Measurements from ENCODE around the gene EXOC6B.

Gene EXOC6B

DNA sequence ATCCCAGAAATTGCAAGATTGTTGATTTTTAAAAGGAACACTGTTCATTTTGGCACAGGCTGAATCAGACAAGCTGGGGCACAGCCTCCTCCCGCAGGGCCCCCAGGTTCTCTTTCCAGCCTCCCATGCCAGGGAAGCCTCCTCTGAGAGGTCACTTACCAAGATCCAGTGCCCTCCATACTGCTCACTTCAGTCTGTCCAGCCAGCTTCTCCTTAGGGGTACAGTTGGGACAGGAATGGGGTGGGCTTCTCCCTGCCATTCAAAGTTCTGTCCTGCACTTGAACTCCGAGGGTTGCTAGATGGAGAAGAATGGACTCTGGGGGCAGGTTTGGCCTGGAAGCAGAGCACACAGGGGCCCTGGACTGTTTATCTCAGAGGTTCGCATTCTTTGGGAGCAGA is 670.7 kb downstream of the EXOC6B start:
- no peak for DNase-seq

DNA sequence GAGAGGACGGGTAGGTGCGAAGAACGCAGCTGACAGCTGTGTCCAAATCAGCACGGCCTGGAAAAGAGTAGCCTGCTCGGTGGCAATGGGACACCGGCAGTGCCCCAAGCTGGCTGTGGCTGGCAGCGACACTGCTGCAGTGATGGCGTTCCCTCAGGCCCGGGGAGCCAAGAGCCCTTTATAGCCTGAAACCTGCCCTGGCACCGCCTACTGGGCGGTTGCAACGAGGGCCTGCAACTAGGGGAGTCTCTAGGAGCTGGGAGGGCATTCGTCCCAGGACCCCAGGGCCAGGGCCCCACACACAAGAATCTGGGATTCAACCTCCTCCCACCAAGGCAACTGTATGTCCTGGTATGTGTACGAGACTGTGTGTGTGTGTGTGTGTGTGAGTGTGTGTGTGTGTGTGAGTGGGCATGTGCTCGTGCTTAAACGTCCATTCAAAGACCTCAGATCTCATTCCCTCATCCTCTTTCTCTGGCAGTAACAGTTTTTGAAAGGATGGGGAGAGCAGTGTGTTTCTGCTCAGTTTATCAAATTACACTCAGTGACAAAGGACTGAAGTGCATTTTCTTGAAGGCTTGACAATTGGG is 671.4 kb downstream of the EXOC6B start:
- no peak for DNase-seq

DNA sequence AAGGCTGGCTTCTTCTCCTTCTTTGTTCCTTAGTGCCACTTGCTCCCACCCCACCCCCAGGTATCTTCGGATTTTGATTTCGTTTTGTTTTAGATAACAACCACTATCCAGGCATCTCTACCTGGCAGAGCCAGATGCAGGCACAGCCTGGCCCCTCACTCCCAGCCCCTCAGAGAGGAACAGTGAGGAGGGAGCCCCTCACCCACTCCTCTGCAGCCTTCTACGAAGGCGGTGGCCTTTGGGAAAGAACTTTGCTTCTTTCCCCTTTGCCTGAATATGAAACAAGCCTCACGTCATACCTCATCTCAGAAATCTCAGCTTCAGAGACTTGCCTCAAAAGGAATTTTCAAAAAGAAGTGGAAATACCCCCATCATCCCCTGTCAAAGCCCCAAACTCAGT is 671.9 kb downstream of the EXOC6B start:
- no peak for DNase-seq

DNA sequence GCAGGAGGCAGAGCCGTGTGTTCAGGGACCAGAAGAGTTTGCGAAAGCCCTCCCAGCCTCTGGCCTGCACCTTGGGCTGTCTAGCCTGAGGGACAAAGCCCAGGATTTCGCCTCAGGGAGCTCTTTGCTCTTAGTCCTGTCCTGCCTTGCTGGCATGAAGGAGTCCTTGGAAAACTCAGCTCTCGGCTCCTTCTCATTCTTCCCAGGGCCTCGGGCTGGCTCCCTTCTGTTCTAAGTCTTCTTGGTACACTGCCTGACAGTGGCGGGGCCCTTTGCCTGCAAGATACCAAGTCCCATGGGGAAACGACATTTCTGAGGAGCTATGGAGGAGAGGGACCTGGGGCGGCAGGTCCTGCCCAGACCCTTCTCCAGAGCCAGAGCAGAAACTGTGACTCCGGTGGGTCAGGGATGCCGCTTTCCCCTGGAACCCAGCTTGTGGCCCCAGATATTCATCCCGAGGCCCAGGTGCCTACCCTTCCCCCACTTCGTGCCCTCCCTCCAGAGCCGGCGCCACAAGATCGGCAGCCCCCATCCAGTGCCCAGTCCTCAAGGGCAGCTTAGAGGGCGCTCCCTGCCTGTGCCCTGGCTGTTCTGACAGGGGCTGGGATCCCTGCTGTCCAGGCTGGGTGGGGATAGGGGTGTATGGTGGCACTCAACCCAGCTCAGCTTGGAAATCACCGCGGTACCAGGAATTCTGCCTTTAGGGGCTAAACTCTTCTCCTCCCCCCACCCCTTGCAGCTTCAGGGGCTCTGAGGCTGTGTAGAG is 672.6 kb downstream of the EXOC6B start:
- DNase-seq, result no peak

DNA sequence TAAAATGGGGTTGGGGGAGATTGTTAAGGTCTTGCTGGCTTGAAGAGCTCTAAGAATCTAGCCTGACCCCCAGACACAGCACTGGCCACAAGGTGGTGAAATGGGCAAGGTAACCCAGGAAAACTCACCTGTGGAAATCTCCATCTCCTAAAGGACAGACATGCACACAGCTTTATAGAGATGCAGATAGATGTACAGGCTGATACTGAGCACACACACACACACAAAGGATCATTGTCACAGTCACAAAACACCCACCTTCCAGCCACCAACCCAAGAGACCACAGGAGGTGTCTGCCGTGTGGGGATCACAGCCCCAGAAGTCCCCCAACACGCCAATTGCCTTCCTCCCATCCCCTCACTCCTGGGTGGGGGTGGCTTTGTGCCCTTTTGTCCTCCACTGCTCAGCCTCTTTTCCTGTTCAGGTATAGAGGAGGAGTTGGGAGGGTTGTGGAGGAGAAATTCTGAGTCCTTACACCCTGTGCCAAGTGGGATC is 674.9 kb downstream of the EXOC6B start:
- DNase-seq, result peak; percentile 33

DNA sequence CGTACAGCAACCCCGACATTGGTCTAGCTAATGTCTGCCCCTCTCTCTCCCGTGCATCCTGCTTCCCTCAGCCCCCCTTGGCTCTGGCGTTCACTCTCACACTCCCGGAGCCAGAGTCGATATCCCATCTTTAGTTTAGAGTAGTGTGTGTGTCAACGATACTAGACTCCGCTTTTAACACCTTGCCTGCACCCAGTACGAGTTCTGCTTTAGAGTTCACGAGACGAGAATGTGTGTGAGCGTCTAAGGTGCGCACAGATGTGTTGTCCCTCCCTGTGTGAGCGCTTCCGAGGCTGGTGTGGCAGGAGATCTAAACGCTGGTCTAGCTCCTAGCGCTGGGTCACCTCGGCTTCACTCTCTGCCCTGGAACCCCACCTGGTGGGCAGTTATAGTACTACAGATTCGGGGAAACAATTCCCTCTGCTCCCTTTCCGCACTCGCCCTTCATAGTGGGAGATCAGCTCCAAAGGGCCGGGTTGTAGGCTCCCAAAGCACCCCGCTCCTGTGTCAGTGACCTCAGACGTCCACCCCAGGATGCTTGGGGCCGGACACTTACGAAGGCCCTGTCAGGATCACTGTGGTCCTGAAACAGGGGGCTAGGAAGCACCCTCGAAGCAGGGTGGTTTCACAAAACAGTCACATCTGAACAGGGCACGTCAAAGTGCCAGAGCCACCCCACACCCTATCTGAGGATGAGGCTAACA is 675.5 kb downstream of the EXOC6B start:
- peak; percentile 89 for DNase-seq

DNA sequence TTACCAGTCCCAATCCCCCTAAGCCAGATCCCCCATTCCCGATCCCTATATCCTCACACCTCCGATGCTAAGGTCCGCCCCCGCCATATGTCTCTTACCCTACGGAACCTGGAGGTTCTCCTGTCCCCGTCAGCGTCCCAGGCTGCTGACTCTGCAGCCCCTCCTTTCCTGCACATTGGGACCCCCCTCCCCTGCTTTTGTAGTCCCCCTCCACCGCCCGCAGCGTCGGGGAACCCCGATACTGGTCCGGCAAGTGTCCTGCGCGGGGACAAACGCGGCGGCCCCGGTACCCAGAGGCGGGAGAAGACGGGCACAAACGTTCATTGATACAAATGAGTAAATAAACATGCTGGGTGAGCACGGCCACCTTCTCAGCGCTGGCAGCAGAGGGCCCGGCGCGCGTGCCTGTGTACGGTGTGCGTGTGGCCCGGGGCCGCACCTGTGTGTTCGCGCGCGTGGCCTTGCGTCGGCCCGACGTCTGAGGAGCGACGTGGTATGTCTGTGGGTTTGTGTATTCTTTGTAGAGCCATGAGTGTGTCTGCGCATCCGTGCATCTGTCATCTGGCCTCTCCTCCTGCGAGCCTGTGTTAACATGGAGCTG is 676.2 kb downstream of the EXOC6B start:
- peak; percentile 53 for DNase-seq

DNA sequence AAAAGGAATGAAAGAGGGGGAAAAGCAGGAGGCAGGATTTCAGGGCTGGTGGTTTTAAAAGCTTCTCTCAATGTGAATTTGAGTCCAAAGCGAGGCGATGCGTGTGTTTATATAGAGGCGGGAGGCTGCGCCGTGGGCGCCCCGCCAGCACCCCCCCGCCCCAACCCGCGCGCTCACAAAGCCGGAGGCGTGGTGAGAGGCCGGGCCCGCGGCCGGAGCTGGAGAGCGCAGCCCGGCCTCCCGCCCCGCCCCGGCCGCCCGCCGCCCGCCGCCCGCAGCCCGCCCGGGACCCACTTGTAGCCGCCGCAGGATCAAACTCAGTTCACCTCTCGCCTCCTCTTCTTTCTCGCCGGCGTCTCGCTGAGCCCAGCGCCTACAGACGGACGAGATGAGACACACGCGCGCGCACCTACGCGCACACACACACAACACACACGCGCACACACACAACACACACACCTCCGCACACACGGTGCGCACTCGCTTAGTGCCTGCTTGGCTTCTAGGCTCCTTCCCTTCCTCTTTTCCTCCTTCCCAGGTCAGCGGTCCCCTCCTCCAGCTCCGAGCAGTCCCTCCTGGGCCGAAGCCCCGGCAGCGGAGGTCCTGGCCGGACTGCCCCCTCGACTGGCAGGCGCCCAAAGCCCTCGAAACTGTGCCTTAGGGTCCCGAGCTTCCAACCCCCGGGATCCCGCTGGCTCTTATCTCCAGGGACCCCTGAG is 676.8 kb downstream of the EXOC6B start:
- DNase-seq, result peak; percentile 82

DNA sequence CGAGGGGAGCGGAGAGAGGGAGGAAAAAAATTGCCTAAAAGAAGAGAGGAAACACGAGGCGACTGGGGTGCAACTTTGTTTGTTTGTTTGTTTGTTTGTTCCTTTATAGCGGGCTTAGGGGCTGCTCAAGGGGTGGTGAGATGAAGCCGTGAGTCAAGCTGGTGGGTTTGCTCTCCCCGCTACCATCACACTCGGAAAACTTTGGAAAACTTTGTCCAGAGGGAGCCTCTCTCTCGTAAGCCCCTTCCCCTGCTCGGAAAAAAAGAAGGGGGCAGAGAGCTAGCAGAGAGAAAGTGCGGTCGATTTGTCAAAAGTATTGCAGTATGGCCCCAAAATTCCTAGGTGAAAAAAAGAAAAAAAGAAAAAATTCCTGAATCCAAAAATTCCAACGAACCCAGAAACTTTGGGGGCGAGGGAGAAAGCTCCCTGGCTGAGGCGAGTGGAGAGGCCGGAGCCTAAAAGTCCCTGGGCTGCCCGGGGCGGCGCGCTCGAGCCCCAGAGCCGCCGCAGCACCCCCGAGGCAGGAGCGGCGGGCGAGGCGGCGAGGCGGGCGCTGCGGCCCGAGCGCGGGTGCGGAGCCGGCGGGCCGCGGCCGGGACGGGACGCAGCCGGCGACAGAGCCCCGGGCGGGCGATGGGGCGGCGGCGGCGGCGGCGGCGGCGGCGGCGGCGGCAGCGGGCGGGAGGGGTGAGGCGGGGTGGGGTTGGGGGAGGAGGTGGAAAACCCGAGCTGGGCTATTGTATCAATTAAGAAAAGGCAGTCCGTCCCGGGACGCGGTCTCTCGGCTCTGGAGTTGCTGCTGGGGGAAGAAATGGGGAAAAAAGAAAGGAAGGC is 677.6 kb downstream of the EXOC6B start:
- DNase-seq, result no peak

DNA sequence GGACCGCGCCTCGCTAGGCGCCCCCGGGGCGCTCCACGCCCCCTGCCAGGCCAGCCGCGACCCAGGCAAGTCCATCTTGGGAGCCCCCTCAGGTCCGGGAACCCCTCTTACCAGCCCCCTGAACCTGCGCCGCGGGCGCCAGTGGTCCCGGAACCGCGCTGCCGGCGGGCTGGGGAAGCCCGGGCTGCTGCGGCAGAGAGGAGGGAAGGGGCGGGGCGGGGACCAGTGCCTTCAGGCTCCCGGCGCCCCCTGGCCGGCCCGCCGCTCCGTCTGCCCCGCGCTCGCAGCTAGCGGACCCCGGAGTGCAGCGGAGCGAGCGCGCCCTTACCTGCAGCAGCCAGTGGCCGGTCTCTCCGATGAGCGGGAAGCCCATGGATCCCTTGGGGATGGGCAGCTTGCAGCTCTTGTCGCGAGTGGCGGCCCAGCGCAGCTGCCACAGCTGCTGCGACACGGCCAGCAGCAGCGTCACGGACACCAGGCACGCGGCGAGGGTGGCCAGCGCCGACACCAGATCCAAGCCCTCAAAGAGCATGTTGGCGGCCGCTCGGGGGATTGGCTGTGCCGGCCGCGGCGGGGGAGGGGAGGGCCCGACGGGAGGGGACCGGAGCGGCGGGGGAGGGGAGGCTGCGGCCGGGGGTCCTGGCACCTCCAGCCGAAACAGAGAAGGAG is 678.4 kb downstream of the EXOC6B start, which contains the start of gene CYP26B1:
TSS of gene CYP26B1 (minus strand) at position 560 of the 669 bp plus-strand sequence. CDS start at position 532, 28 bp downstream.
- DNase-seq, result peak; percentile 39

DNA sequence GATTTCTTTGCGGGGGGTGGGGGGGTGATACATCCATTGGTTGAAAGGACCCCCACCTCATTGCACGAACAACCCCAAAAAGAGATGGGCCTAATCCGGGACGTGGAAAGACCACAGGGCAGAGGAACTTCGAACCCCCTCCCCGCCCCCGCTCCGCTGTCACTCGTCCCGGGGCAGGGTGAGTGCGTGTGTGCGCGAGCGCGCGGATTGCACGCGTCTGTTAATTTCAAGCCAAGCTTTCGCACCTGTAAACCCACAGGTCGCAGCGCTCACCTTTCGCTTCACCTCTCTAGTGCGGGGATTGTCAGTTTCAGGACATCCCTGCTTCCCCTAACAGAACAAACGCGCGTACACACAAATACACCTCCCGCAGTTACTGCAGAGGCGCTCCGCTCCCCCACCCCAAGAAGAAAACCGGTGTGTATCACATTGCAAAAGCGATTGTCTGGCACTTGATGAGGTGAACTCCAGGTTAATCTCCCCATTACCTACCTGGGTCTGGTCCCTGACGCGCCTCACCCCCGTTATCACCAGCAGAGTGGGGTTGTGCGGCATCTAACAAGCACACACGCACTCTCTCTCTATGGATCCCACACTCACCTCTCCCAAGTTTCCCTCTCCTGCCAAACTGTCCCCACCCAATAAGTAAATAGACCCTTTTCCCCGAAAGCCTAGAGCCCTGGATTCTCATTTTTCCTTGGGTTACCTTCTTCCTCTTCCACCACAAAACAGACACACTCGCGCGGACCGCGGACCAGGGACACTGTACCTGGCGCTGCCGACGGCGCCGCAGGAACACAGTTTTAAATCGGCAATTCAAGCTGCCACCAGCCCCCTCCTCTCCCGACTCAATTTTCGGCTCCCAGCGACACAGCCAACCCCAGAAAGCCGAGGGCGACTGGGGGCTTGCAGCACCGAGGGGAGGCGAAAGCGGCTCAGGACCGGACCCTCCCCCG is 679.2 kb downstream of the EXOC6B start:
- no peak for DNase-seq

DNA sequence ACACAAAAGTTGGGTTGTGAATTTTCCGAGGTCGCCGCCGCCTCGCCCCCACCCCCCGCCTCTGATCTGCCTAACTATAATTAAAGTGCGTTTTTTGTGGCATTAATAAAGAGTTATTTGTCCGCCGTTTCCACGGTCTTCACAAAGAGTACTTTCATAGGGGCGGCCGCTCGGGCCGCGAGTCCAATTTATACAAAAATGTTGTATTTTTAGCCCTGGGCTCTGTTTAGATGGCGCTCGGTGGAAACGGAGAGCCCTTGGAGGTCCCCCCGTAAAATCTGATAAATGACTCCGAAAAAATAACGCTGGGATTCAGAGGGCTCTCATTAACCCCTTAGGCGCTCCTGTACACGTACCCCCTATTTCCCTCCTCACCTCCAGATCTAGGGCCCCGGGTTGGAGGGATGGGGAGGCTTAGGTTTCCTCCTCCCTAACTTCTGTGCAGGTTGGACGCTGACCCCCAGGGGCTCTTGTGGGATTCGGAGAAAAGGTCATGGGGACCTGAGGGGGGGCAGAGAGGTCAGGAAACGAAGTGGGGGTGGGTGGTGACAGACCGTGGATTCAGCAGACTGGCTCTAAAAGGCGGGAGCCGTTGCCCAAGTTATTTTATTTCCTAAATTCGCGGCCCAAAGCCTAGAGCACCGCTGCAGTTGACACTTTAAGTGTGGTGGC is 680.0 kb downstream of the EXOC6B start:
- DNase-seq, result no peak

DNA sequence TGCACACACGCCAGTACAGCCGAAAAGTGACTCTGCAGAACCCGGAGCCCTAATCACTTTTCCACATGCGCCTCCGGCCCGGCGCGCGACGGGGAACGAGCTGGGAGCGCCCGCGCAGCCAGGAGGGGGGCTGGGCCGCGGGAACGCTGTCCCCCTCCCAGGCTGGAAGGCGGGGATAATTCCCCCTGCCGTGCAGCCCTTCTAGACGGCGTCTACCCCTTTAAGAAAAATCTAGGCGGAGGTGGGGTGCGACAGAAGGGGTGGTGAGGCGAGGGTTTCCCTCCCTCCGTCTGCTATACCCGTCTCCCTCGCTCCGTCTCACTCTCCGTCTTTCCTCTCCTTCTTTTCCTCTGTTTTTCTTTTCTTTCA is 680.6 kb downstream of the EXOC6B start:
- peak; percentile 91 for DNase-seq

DNA sequence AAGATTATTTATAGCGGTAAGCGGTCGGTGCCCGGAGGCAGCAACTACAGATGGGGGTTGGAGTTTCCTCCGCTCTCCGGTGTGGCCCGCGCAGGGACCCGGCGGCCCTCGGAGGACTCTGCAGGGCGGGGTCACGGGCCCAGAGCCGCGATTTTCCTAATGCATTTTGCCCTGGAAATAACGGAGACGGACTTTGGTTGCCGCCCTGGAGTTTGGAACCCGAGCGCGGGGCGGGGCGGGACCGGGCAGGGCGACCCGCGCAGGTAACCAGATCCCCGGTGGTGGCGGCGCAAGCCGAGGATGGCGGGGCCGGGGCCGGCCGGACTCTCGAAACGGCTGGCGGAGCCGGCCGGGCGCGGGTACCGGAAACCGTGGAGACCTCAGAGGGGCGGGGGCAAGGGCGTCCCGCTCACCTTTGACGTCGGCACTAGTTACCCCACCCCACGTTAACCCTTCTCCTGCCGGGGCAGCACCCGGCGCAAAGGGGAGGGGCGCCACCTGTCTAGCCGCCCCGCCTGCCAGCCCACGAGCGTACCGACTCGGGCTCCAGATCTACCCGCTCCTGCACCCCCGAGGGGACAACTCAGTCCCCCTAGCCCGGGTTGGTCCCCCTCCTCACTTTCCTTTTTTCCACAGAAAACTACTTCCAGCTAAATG is 681.1 kb downstream of the EXOC6B start:
- peak; percentile 88 for DNase-seq

DNA sequence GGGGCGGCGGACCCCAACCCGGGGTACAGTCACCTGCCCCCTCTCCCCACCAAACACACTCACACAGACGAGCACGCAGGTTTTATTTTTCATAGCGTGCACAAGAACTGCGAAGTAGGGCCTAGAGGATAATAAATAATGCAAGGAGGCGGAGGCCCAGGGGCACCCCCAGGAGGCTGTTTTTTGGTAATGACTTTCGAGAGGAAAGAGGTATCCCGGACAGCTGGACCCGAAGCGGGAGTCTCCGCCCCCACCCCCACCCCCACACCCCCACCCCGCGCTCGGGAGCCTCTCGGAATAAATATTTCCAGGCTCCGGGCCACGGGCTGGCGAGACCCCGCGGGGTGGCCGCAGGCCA is 681.6 kb downstream of the EXOC6B start:
- DNase-seq, result peak; percentile 89

DNA sequence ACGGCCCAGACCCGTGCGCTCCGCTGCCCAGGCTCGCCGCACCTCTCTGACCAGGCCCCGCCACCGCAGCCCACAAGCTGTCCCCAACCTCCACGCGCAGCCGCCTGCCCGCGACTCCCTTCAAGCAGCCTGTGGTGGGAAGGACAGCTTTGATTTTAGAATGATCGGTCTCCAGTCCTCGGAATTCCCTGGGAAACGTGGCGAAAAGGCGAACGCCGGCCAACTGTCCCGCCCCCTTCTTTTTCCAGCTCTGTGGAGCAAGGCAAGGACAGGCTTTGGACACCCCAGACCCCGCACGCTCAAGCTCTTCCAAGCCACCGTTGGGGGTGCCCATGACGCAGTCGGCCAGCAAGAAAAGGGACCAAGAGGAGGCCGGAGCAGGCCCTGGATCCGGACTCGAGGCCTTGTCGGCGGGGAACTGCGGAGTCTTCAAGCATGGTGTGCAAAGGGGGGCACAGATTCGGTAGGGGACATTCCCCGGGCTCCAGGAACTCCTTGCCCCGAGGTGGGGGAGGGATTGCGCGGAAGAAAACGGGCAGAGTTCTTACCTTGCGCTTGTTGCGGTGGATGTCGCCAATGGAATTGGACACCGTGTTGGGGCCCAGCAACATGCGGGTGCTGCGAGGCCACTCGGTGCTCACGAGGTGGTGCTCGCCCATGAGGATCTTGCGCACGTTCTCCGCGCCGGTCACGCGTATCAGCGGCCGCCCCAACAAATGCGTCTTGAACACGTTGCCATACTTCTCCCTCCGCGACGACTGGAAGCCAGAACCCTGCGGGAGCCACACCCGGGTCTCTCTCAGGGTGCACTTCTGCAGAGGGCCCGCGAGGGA is 682.2 kb downstream of the EXOC6B start:
- DNase-seq, result peak; percentile 74

DNA sequence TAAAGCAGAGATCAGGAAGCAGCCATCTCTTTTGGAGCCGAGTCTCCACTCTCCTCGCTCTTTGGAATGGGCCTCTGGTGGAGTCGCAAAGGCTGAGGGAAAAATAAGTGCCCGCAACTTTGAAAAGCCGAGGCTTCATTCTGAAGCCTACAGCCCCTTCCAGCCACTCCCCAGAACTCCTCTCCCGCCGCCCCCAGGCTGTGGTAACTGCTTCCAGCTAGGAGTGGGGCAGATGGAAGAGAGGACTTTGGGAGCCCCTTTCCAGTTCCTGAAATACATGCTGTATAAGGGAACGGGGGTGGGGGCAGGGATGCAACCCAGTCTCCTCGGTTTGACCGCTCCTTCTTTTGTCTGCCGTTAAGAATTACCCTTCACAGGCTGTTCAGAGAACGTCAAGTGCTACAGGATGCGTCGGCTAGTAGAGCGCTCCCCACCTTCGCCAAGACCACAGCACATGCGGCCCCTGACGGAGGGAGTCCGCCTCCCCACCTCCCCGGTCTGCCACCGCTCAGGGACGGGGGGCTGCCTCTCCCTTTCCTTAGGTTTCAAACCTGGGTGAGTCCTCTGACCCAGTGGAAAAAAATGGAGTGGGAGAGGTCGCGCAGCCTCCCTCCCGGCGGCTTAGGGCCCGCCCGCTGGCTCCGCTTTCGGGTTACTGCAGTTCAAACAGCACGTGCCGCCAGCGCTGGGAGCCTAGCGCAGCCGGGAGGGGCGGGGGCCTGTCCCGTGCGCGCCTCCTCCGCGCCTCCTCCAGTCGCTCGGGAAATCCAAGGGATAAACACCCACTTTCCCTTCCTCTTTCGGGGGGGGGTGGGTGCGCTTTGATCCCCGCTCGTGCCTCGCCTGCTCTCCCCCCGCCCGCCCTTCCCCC is 683.0 kb downstream of the EXOC6B start:
- peak; percentile 86 for DNase-seq

Data from left hindlimb (tissue), 1 donor.